Measurements from ENCODE around the gene SENP5.
A peak's percentile ranks its signal among the peaks of the same experiment; 100 is the strongest.
"Not testable (repeated sequence)": the region's sequence is repeated elsewhere in the genome, so short reads cannot be mapped to it uniquely, and the experiment has no call there.

Gene SENP5

DNA sequence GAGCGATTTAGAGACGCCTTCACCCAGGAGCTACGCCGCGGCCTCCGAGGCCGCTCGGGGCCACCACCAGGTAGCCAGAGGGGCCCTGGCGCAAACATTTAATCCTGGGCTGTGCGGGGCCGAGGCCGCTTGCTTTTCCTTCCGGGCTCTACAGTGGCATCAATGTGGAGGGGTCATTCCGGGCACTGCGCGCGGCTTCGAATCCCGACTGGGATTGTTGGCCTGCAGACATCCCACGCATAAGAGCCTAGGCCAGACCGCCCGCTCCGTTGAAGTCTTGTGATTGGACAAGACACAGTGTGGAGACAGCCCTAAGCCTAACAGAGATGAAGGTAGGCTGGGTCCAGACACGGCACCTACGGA lies 75.2 kb downstream of the SENP5 start:
- DNase-seq (ENCODE audit: low spot score), result peak; percentile 6

DNA sequence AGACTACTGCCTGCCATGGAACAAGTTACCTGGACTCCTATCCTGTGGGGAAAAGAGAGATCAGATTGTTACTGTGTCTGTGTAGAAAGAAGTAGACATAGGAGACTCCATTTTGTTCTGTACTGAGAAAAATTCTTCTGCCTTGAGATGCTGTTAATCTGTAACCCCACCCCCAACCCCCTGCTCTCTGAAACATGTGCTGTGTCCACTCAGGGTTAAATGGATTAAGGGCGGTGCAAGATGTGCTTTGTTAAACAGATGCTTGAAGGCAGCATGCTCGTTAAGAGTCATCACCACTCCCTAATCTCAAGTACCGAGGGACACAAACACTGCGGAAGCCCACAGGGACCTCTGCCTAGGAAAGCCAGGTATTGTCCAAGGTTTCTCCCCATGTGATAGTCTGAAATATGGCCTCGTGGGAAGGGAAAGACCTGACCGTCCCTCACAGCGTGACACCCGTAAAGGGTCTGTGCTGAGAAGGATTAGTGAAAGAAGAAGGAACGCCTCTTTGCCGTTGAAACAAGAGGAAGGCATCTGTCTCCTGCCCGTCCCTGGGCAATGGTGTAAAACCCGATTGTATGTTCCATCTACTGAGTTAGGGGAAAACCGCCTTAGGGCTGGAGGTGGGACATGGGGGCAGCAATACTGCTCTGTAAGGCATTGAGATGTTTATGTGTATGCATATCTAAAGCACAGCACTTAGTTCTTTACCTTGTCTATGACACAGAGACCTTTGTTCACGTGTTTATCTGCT lies 76.5 kb downstream of the SENP5 start:
- DNase-seq (ENCODE audit: low spot score), result not testable (repeated sequence)

DNA sequence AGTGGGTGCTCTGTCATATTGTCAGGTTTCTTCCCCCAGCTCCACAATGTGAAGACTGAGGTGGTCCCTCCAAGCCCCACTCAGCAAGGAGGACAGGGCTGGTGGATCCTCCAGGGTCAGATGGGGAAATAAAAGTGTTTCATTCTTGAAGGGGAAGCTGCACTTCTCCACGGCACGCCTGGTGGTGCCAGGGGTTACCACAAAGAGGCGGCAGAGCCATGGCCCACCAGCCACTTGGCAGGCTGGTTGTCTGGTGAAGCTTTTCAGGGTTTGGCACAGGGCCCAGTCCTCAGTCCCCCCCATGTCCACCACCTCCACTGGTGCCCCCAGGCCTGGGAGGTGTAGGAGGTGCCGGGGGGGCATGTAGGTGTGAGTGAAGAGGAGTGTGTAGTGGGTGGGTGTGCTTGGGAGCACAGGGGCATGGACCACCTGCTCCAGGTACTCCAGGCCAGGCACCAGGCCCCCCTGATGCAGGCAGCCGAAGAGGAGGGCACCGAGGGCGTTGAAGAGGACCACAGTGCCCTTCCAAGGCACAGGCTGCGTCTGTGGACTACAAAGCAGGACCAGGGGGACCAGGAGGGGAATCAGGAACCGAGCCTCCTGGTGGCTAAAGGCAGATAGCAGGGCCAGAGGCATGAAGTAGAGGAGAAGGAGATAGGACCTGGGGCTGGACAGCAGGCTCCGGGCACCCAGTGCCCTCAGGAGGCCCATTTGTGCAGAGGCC lies 79.6 kb downstream of the SENP5 start:
- DNase-seq (ENCODE audit: low spot score), result no peak

DNA sequence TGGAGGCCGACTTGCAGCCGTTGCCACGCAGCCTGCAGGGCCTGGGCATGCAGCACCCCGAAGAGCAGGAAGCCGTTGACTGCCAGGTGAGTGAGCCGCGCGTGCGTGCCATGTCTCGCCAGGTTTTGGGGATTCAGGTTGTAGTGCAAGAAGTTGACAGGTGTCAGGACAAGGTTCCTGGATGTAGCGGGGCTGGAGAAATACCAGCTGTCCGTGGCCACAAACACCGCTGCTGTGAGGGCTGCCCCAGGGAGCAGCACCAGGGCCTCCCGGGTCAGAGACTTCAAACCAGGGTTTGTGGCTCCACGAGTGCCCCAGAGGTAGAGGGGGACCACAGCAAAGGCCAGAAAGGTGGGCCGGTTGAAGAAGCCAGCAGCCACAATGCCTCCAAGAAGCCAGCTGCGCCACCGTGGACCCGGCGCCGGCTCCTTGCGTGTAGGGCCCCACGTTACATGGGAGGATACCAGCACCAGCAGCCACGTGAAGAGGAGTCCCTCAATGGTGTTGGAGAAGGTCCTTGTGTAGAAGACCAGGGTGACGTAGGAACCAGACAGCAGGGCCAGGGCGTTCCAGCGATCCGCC lies 80.2 kb downstream of the SENP5 start:
- DNase-seq (ENCODE audit: low spot score), result no peak

DNA sequence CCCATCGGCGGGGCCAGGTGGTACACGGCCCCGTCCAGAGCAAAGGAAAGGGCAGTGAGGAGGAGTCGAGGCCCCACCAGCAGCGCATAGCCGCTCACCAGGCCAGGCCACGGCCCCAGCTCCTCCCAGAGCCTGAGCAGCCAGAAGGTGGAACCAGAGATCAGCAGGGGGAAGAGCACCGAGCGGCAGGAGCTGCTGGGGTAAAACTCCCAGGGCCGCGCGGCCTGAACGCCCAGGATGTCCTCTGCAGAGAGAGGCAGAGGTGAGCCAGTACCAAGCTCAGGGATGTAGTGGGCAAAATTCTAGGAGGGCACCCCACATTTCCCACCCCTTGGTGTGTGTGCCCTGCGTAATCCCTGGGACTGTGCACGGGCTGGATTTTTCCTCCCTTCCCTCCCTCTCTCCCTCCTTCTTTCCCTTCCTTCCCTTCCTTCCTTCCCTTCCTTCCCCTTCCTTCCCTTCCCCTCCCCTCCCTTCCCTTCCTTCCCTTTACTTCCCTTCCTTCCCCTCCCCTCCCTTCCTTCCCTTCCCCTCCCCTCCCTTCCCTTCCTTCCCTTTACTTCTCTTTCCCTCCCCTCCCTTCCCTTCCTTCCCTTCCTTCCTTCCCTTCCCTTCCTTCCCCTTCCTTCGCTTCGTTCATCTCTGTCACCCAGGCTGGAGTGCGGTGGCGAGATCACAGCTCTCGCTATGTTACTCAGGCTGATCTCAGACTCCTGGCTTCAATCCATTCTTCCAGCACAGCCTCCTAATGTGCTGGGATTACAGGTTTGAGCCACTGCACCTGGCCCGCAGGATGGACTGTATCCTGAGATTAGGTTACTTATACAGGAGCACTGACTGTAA lies 80.9 kb downstream of the SENP5 start:
- DNase-seq (ENCODE audit: low spot score), result no peak

DNA sequence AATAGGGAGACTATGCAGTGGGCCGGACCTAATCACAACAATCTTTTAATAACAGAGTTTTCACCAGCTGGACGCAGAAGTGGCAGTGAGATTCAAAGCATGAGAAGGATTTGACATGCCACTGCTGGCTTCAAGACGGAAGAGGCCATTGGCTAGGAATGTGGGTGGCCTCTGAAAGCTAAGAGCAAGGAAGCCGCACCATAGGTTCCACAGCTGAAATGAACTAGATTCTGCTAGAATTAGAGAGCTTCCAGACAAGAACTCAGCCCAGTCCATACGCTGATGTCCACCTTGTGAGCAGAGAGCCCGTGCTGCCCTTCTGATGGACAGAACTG lies 81.5 kb downstream of the SENP5 start:
- DNase-seq (ENCODE audit: low spot score), result no peak

DNA sequence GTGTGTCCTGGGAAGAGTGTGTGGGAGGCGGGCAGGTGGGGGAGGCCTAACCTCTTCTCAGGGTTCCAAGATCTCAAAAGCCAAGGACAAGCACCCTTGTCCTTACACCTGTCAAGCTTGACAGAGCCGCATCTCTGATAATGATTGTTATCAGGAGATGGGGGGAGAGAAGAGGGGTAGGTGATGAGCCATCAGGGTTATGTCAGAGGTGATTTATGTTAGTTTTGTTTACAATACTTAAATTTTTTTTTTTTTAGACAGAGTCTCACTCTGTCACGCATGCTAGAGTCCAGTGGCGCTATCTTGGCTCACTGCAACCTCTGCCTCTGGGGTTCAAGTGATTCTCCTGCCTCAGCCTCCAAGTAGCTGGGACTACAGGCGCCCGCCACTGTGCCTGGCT lies 82.0 kb downstream of the SENP5 start:
- DNase-seq (ENCODE audit: low spot score), result no peak

DNA sequence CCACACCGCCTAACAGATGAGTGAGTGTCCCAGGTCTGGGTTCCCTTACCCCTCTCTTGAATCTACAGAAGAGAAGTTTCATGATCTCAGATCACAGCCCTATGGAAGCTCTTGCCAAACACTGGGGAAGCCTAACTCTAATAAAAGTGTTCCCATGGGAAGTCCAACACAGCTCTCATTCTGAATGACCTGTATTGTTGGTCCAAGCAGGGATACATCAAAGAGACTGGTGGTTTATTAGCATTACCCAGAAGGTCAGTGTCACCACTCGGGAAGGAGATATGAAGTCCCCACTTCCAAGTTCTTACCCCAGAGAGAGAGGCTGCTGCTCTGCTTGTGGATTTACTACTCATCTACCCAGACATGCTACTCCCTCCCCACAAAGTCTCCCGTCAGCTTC lies 83.7 kb downstream of the SENP5 start:
- DNase-seq (ENCODE audit: low spot score), result no peak

DNA sequence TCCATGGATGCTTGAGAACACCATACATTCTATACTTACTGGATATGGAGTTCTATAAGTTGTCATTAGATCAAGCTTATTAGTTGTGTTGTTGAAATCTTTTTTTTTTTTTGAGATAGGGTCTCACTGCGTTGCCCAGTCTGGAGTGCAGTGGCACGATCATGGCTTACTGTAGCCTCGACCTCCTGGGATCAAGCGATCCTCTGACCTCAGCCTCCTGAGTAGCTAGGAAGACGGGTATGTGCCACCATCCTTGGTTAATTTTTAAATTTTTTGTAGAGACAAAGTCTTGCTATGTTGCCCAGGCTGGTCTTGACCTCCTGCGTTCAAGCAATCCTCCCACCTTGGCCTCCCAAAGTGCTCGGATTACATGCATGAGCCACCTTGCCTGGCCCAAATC lies 87.1 kb downstream of the SENP5 start:
- DNase-seq (ENCODE audit: low spot score), result no peak

DNA sequence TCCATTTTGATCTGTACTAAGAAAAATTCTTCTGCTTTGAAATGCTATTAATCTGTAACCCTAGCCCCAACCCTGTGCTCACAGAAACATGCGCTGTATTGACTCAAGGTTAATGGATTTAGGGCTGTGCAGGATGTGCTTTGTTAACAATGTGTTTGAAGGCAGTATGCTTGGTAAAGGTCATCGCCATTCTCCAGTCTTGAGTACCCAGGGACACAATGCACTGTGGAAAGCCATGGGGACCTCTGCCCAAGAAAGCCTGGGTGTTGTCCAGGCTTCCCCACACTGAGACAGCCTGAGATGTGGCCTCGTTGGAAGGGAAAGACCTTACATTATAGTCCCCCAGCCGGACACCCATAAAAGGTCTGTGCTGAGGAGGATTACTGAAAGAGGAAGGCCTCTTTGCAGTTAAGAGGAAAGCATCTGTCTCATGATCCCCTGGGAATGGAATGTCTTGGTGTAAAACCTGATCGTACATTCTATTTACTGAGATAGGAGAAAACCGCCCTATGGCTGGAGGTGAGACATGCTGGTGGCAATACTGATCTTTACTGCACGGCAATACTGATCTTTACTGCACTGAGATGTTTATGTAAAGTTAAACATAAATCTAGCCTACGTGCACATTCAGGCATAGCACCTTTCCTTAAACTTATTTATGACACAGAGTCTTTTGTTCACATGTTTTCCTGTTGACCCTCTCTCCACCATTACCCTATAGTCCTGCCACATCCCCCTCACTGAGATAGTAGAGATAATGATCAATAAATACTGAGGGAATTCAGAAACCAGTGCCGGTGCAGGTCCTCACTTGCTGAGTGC lies 94.6 kb downstream of the SENP5 start:
- DNase-seq (ENCODE audit: low spot score), result no peak

DNA sequence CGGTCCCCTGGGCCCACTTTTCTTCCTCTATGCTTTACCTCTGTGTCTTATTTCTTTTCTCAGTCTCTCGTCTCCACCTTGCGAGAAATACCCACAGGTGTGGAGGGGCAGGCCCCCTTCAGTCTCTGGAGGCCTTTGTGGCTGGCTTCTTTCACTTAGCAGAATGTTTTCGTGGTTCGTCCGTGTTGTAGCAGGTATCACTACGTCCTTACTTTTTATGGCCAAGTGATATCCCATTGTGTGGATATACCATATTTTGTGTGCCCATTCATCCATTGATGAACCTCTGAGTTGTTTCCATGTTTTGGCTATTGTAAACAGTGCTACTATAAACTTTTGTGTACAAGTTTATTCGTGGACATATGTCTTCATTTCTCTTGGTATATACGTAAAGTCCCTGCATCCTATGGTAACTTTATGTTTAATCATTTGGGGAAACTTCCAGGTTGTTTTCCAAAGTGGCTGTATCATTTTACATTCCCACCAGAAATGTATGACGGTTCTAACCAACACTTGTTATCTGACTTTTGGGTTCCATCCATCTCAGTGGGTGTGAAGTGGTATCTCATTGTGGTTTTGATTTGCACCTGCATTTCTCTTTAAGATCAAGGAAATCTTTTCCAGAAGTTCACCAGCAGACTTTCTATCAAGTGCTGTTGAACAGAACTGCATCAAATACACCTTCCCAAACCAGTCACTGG lies 95.4 kb downstream of the SENP5 start:
- DNase-seq (ENCODE audit: low spot score), result no peak

DNA sequence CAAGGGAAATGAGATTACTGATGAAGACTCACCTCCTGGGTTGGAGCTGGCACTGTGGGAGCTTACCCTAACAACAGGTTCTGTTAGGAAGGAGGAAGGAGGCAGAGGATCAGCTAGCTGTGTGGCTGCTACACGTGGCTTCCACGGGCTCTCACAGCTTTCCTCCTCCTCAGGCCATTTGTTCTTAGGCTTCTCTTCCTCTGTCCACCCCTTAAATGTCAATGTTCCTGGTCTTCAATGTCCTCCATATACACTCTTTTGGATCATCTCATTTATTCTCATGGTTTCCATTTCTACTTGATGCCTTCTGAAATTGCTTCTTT lies 95.9 kb downstream of the SENP5 start:
- no peak for DNase-seq (ENCODE audit: low spot score)

DNA sequence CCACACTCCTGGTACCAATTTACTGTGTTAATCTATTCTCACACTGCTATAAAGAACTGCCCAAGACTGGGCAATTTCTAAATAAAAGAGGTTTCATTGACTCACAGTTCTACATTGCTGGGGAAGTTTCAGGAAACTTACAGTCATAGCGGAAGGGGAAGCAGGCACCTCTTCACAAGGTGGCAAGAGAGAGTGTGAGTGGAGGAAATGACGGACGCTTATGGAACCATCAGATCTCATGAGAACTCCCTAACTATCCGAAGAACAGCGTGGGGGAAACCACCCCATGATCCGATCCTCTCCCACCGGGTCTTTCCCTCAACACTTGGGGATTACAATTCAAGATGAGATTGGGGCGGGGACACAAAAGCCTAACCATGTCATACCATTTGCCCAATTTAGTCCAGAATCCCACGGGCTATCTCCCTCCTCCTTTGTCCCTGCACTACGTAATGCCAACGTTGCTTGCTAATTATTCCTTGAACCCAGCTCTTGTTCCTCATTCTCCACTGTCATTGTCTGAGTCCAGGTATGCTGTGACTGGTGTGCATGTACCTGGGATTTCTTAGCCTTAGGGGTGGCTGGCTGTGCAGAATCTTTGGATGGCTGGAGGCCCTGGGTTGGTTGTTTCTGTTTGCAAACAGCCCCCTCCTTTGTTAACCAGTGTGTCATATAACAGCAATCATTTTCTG lies 97.5 kb downstream of the SENP5 start:
- DNase-seq (ENCODE audit: low spot score), result no peak

DNA sequence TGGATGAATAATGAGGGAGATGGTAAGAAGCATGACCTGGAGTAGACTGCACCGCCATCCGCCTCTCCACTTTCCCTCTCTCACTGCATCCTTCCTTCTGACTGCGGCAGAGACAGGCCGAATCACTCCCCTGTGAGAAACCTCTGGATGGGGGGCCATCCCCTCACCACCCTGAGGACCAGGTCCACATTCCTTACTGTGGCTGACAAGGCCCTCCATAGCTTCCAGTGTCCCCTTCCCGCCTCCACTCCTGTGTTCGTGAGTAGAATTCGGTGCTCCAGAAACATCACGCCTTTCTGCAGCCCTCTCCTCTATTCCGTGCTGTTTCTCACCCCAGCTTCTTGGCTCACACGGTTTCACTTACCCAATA lies 98.1 kb downstream of the SENP5 start:
- no peak for DNase-seq (ENCODE audit: low spot score)

DNA sequence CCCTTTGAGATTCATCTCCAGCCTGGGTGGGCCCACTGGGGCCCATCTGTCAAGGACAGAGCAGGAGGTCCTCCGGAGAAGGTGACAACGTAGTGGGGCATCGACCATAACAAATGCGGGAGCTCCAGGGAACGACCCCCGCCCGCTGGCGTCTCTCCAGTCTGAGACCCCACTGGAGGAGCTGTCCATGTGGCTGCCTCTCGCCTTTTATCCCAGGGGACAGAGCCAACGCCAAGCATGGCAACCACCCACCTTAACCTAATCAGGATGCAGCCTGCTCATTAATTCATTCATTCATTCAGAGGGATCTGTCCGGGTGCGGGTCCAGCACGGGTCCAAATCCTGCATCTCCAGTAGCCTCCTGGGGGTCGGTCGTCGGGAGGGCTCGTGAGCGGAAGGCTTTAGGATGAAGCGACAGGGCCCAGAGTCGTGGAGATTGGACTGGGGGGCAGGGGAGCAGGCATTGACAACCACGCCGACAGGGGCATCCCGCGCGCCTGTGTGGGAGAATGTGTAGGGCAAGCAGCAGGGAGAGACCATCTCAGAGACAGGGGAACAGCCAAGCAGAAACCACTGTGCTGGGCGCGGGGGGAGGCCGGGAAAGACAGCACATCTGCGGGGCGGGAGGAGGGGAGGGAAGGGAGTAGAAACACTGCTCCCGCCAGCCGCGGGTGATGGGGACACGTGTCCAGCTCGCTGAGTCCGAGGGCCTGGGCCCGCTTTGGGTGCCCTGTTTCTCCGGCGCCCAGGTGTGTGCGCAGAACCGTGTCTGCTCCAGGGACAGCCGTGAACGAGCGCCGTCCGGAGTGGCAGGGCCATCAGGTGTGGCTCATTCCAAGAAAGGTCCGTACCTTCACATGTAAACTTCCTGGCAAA lies 99.0 kb downstream of the SENP5 start:
- DNase-seq (ENCODE audit: low spot score), result no peak

DNA sequence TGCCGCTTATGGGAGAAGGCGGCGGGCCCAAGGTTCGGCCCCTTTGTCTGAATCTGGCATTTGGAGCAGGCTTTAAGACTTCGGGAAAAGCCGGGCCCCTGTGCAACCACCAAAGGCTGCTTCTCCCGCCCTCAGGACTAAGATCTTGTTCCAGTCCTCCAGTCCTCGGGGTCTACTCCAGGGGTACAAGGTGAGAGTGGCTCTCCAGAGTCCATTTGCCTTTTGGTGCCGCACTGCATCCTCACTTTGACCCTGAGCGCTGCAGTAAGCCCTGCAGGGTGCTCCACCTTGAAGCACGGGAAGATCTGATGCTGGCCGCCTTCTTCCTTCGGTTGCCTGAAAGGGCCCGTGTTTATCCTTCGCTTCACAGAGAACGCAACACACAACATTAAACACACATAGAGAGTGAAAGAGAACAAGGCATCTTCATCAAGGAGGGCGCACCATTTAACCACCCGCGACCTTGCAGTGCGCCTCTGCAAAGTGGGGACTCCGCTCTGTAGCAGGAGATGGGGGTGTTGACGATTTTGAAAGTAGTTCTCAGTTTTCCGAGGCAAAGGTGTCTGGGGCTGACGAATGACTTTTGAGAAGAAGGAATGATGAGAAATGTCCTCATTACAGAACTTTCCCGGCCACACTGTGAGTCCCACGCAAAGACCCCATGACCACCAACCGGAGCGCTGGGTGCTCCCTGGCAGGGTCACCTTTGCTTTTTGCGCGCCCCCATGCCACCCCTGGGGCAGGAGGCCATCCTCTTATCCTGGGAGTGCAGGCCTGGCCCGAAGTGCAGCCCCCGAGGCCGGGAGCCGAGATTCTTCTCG lies 99.9 kb downstream of the SENP5 start:
- DNase-seq (ENCODE audit: low spot score), result no peak

DNA sequence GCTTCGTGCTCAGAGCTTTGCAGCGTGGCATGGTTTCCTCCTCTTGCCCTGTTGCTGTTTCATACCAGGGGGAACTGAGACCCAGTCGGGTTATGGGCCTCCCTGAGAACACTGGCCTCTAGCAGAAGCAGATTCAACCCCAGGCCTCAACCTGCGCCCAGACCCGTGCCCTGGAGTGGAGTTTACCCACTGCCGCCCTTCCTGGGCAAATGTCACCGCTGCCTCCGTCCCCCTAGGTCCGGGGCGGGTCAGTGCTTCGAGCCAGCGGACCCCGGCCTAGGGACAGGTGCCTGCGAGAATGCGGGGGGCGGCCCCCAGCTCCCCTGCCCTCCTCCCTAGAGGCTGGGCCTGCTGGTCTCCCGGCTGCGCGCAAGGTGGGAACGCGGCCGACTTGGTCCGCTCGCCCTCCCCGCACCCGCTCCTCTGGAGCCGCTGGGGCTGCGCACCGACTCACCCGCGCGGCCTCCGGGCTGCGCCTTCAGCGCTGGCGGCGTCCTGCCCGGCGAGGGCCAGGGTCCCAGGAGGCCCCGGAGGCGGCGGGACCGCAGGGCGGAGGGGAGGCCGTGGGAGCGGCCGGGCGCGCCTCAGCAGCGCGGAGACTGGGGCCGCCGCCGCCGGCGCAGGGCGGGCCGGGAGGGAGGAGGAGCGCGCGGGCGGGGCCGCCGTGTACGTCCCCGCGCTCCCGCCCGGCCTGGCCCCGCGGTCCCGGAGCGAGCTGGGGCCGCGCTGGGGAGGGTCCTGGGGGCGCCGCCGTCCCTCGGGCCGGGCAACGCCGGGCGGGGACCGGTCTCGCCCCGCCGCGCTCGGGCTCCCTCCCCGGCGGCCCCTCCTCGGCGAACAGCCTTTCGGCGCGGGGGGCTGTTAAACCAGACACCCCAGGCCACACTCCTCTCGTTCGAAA lies 100.8 kb downstream of the SENP5 start, which contains the start of gene PIGZ:
Gene PIGZ (minus strand): TSS at position 601 of the 901 bp plus-strand sequence. CDS start 16,802 bp downstream, outside the sequence.
- peak; percentile 22 for DNase-seq (ENCODE audit: low spot score)
